Transverse colon (tissue), 4 donors: ENCODE results near the gene OLFML2A. TPM values are rescaled to one million over a fixed set of nuclear protein-coding genes. Genes with fewer than 3 reads are reported as not detected.

ENCODE experiments used
- DNase-seq: peaks from one replicate; pipeline ENCODE4 v3.0.0-alpha.2; 2019
- H3K27ac ChIP-seq, 4 donors: fragments of 200-600 bp; sonication (generic); 2 replicates each; pipeline ENCODE4 v1.5.1; 2016 to 2018; ENCODE audit warnings: inconsistent platforms in 4 of 4
- H3K27me3 ChIP-seq: fragments of 200-600 bp; sonication (generic); 2 replicates; pipeline ENCODE4 v1.5.1; 2017; ENCODE audit warnings: inconsistent platforms
- H3K36me3 ChIP-seq, 4 donors: fragments of 200-600 bp; sonication (generic); 2 replicates each; pipeline ENCODE4 v1.5.1; 2017 to 2019; ENCODE audit warnings: inconsistent platforms in 4 of 4
- H3K4me1 ChIP-seq, 4 donors: fragments of 200-600 bp; sonication (generic); 2 replicates each; pipeline ENCODE4 v1.5.1; 2017 to 2020; ENCODE audit warnings: inconsistent platforms in 4 of 4
- H3K4me3 ChIP-seq, 4 donors: fragments of 200-600 bp; sonication (generic); 1 replicate in 1 of 4; 2 replicates in 3 of 4; pipeline versions ENCODE4 v1.5.1 to v1.6.1; 2017 to 2019; ENCODE audit warnings: inconsistent platforms in 4 of 4
- H3K9me3 ChIP-seq, 2 donors: fragments of 200-600 bp; sonication (generic); 2 replicates each; pipeline ENCODE4 v1.5.1; 2017 to 2019; ENCODE audit warnings: inconsistent platforms in 2 of 2
- CTCF ChIP-seq, 5 experiments: fragments of 200-600 bp in 3 of 5; fragments of 450-650 bp in 2 of 5; sonication (generic) in 3 of 5; IDR thresholded peaks; 1 replicate in 2 of 5; 2 replicates in 3 of 5; pipeline ENCODE4 v1.5.1; 2016 to 2017; ENCODE audit warnings: antibody characterized with exemption in 5 of 5, inconsistent platforms in 3 of 5, mild to moderate bottlenecking in 2 of 5, moderate library complexity in 1 of 5
- EP300 ChIP-seq: sonication (generic); formaldehyde crosslinking; IDR thresholded peaks from one replicate; pipeline ENCODE4 v1.6.1; 2017; ENCODE audit warnings: antibody characterized with exemption, low read depth
- POLR2A ChIP-seq: fragments of 450-650 bp; IDR thresholded peaks from one replicate; pipeline ENCODE4 v1.6.1; 2016; ENCODE audit warnings: antibody characterized with exemption, mild to moderate bottlenecking, moderate library complexity
- POLR2AphosphoS5 ChIP-seq, 3 donors: sonication (generic); formaldehyde crosslinking; IDR thresholded peaks; one replicate each; pipeline ENCODE4 v1.6.1; 2016; ENCODE audit warnings: antibody characterized with exemption in 3 of 3
- WGBS, 2 donors: methylation state at CpG; one replicate each; pipeline ENCODE4 v1.1.5; 2018; ENCODE audit warnings: low coverage in 1 of 2; 5-methylcytosine and 5-hydroxymethylcytosine counted together
- in situ Hi-C, 4 donors: fragments of 200-750 bp; cut with MboI; loops; one replicate each; pipeline versions ENCODE4 v1.15.0 to v1.15.1; 2017; ENCODE audit warnings: low sequenced_read_pairs in 3 of 4, low pct_ligation_motif_present in 1 of 4, low pct_unique_long_range_greater_than_20kb in 1 of 4
- intact Hi-C: fragments of 100-400 bp; cut with DNase I; formaldehyde crosslinking; loops from one replicate; pipeline ENCODE4 v1.15.1; 2023; ENCODE audit warnings: low total_unique reads
- total RNA-seq, 4 donors: library from RNA; depleted of rRNA; stranded (reverse); fragments of >200 nt; gene quantifications; one replicate each; pipeline ENCODE4 v1.1.0, GENCODE V29; 2016

Gene OLFML2A
- total RNA-seq, 4 donors from 2014 or later: 9.4 to 59.1 (median 16.0) TPM

- H3K36me3 ChIP-seq: peaks cover 0 to 32% (median 10%) of the 10 kb centered on the region in 4 donors
- in situ Hi-C loops (loop anchor here in 2 of 4 donors (5.0 kb wide), 1 partner anchor 85 kb away; the partner anchor contains the start of gene NR6A1 (in 2 of the 2)), intact Hi-C loops (no loop called here)
- H3K9me3 ChIP-seq: no peaks in the 10 kb centered on the region
- no peak overlapping the region for H3K27ac ChIP-seq
- DNase-seq: no peak
- peaks cover 14 to 32% (median 28%) of the 10 kb centered on the region in 4 donors for H3K4me1 ChIP-seq
- no peak overlapping the region for H3K4me3 ChIP-seq
- TF ChIP-seq CTCF (IDR thresholded peaks at IDR 0.05) (no peak), POLR2AphosphoS5 (IDR thresholded peaks at IDR 0.05) (no peak), EP300 (no peak), POLR2A (no peak)
- H3K27me3 ChIP-seq: no peaks in the 10 kb centered on the region
- 89% methylated on average over 24 of the region's 24 CpGs; no CpG with 5 or more reads in 1 of the 2 donors for WGBS, 2 donors
Observed at GRCh38 chr9:124857533-124858162, 80.7 kb downstream of the OLFML2A start.

DNA sequence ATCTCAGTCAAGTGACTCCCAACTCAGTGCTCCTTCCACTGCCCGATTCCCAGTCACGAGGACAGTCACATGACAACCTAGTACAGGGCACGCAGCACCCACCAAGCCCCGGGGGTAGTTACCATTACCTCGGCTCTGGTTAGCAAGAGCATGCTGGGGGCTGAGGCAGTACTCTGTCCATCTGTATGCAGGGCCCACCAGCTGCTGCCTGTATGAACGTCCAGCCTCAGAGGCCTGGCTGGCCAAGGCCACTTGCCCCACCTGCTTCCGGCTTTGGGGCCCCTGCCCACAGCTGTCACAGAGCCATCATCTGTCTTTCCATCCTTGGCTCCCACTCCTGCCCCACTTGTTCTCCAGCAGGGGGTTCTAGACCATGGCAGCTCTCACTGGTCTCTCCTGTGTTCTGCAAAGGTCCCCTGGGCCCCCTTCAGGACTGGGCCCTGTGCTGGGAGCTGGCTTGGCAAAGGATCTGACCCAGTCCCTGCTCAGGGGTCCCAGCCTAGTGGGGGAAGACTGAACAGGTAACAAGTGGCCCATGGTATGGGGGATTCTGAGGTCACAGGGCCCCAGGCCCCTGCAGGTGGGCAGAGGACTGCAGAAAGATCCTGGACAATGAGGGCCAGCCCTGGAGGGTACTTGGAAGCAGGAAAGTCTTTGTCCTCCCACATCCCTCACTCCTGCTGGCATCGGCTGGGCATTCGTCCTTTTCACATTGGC lies 81.6 kb downstream of the OLFML2A start:
- WGBS, 2 donors: 82% methylated on average over 9 of the region's 9 CpGs; no CpG with 5 or more reads in 1 of the 2 donors
- no peaks in the 10 kb centered on the region for H3K9me3 ChIP-seq
- no peaks in the 10 kb centered on the region for H3K27me3 ChIP-seq
- no peak overlapping the region for H3K27ac ChIP-seq
- peaks cover 13 to 27% (median 22%) of the 10 kb centered on the region in 4 donors for H3K4me1 ChIP-seq
- H3K4me3 ChIP-seq: no peak overlapping the region
- in situ Hi-C loops (loop anchor here in 2 of 4 donors (5.0 kb wide), 1 partner anchor 86 kb away; the partner anchor contains the start of gene NR6A1 (in 2 of the 2)), intact Hi-C loops (no loop called here)
- no peak for DNase-seq
- TF ChIP-seq EP300: no peak
- TF ChIP-seq CTCF (IDR thresholded peaks at IDR 0.05): no peak
- no peak for TF ChIP-seq POLR2AphosphoS5 (IDR thresholded peaks at IDR 0.05)
- no peak for TF ChIP-seq POLR2A
- H3K36me3 ChIP-seq: peaks cover 0 to 32% (median 10%) of the 10 kb centered on the region in 4 donors

DNA sequence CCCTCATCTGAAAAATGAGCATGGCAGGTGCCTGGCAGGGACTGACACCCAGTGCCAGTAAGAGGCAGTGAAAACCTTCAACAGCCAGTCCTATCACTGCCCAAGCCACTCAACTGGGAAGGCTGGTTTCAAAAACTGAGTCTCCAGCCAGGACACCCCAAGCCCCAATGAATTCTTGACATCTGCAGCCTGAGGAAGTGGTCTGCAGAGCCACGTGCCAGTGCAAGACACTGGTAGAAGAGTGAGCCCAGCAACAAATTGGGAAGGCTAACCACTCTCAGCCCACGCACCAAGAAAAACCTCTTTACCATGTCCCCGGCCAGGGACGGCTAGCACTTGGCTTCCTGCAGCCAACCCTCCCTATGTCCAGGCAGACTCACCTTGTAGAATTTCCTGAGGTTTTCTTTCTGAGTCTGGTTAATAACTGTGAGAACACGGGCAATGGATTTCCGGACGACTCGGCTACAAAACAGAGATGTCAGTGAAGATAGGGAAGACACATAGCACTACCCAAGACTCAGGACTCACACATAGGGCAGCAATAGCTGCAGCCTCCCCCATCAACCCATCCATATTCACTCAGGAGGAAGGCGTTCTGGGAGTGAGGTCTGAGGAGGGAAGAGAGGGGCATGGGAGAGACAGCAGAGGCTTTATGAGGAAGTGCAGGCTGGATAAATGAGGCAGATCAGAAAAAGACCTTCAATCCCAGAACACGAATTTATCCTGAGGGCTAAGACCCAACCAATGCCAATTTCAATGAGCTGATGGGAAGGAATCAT lies 83.1 kb downstream of the OLFML2A start:
- intact Hi-C loops: no loop called here
- no peaks in the 10 kb centered on the region for H3K27me3 ChIP-seq
- no peak for TF ChIP-seq CTCF (IDR thresholded peaks at IDR 0.05)
- no peak for TF ChIP-seq POLR2A
- no peak for TF ChIP-seq EP300
- H3K4me1 ChIP-seq: peaks cover 13 to 27% (median 21%) of the 10 kb centered on the region in 4 donors
- 13 to 50% methylated on average over 1 to 10 of the region's 10 CpGs for WGBS, 2 donors
- H3K36me3 ChIP-seq: peaks cover 0 to 32% (median 10%) of the 10 kb centered on the region in 4 donors
- no peak for DNase-seq
- in situ Hi-C loops: loop anchor here in 2 of 4 donors (5.0 kb wide), 1 partner anchor 88 kb away; the partner anchor contains the start of gene NR6A1 (in 2 of the 2)
- H3K9me3 ChIP-seq: no peaks in the 10 kb centered on the region
- H3K4me3 ChIP-seq: peak overlapping the region in 1 of 4 donors; percentile 91
- peak overlapping the region in 3 of 4 donors; percentile 93 to 96 (median 96) for H3K27ac ChIP-seq
